ENCODE measurements around the gene FAR1.

Gene FAR1

DNA sequence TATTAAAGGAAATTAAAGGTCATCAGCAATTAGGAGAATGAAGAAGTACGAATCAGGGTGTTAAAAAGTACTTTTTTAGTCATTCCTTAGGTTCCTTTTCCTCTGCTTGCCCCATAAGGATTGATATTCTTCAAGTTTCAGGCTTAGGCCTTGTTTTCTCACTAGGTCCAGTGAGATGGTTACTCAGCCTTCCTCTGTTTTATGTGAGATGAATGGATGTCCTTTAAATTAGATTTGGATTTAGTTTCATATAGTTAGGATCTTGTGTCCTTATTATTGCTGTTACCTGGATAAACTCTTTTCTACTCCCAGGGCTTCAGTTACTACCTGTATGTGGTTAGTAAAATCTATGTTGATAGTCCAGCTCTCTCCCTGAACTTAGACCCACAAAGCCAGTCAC lies 29.2 kb downstream of the FAR1 start:
- Histone ChIP-seq H3K9me2 (replicated peaks; ENCODE audit: insufficient read depth, low read length) (no peaks in the 10 kb centered on the region), H3K36me3 (ENCODE audit: low read length) (peaks cover 53% of the 10 kb centered on the region; the same call in 1 of the 2 replicates), H3K4me2 (ENCODE audit: low read depth, low read length, poor library complexity, severe bottlenecking) (no peak overlapping the region), H3K79me2 (ENCODE audit: insufficient read depth, low read length) (peaks cover 40% of the 10 kb centered on the region), H3K4me3 (ENCODE audit: insufficient read depth, low read length, poor library complexity, severe bottlenecking) (no peak overlapping the region), H4K20me1 (ENCODE audit: low read depth, low read length) (peaks cover 29% of the 10 kb centered on the region), H3K27me3 (ENCODE audit: low read length) (no peaks in the 10 kb centered on the region), H3K9ac (ENCODE audit: low read length) (no peak overlapping the region), H3K9me3 (ENCODE audit: insufficient read depth, low read length) (no peaks in the 10 kb centered on the region), H3F3A (ENCODE audit: insufficient read depth) (peaks cover 7% of the 10 kb centered on the region; the same call in 1 of the 2 replicates), H2AFZ (ENCODE audit: low read depth, low read length, severe bottlenecking) (no peak overlapping the region), H3K27ac (ENCODE audit: low read depth, low read length) (no peak overlapping the region)
- no peak for TF ChIP-seq EZH2phosphoT487 (conservative IDR thresholded peaks at IDR 0.05; ENCODE audit: low read length)
- TF ChIP-seq, protein P1, sequence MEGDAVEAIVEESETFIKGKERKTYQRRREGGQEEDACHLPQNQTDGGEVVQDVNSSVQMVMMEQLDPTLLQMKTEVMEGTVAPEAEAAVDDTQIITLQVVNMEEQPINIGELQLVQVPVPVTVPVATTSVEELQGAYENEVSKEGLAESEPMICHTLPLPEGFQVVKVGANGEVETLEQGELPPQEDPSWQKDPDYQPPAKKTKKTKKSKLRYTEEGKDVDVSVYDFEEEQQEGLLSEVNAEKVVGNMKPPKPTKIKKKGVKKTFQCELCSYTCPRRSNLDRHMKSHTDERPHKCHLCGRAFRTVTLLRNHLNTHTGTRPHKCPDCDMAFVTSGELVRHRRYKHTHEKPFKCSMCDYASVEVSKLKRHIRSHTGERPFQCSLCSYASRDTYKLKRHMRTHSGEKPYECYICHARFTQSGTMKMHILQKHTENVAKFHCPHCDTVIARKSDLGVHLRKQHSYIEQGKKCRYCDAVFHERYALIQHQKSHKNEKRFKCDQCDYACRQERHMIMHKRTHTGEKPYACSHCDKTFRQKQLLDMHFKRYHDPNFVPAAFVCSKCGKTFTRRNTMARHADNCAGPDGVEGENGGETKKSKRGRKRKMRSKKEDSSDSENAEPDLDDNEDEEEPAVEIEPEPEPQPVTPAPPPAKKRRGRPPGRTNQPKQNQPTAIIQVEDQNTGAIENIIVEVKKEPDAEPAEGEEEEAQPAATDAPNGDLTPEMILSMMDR (IDR thresholded peaks at IDR 0.05; ENCODE audit: insufficient read depth, low read length, poor library complexity, severe bottlenecking): no peak

DNA sequence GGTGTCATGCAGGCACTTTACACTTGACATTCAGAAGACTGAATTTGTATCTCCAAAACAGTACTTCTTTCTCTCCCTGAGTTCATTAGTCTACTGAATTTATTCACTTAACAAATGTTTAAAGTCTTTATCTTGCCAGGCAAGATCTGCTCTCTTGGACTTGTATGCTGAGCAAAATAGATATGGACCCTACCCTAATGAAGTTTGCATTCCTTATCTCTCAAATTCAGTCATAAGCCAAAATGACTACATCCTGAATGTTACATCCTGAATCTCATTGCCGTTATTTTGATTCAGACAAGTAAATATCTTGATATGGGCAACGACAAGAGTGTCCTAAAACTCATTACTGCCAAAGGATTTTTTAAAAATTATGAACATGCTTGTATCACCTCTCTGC lies 29.7 kb downstream of the FAR1 start:
- Histone ChIP-seq H3F3A (ENCODE audit: insufficient read depth) (peaks cover 7% of the 10 kb centered on the region; the same call in 1 of the 2 replicates), H3K9me3 (ENCODE audit: insufficient read depth, low read length) (no peaks in the 10 kb centered on the region), H3K27ac (ENCODE audit: low read depth, low read length) (no peak overlapping the region), H3K79me2 (ENCODE audit: insufficient read depth, low read length) (peaks cover 36% of the 10 kb centered on the region), H3K4me3 (ENCODE audit: insufficient read depth, low read length, poor library complexity, severe bottlenecking) (no peak overlapping the region), H3K36me3 (ENCODE audit: low read length) (peaks cover 53% of the 10 kb centered on the region; the same call in 1 of the 2 replicates), H3K9ac (ENCODE audit: low read length) (no peak overlapping the region), H3K27me3 (ENCODE audit: low read length) (no peaks in the 10 kb centered on the region), H3K9me2 (replicated peaks; ENCODE audit: insufficient read depth, low read length) (no peaks in the 10 kb centered on the region), H4K20me1 (ENCODE audit: low read depth, low read length) (peaks cover 27% of the 10 kb centered on the region), H3K4me2 (ENCODE audit: low read depth, low read length, poor library complexity, severe bottlenecking) (no peak overlapping the region), H2AFZ (ENCODE audit: low read depth, low read length, severe bottlenecking) (no peak overlapping the region)
- TF ChIP-seq, protein P1 (IDR thresholded peaks at IDR 0.05; ENCODE audit: insufficient read depth, low read length, poor library complexity, severe bottlenecking): no peak
- TF ChIP-seq EZH2phosphoT487 (conservative IDR thresholded peaks at IDR 0.05; ENCODE audit: low read length): no peak

DNA sequence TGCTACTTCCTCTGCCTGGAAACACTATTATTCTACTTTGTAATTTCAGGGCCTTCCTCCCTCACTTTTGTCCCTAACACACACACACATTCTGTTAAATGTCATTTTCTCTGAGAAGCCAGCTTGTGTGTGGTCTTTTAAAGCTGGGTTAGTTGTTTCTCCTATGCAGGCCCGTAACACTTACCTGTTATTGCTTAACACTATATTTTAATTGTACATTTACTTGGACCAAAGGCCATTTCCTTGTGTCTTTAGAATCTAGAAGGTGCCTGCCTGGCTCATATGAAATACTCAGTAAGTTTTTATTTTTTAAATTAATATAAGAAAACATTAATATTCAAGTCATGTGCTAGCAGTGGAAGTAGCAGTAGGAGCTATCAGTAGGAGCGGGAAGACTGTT lies 30.6 kb downstream of the FAR1 start:
- peaks cover 26% of the 10 kb centered on the region for H3K79me2 ChIP-seq (ENCODE audit: insufficient read depth, low read length)
- no peak overlapping the region for H3K4me3 ChIP-seq (ENCODE audit: insufficient read depth, low read length, poor library complexity, severe bottlenecking)
- no peak overlapping the region for H3K4me2 ChIP-seq (ENCODE audit: low read depth, low read length, poor library complexity, severe bottlenecking)
- H2AFZ ChIP-seq (ENCODE audit: low read depth, low read length, severe bottlenecking): no peak overlapping the region
- peaks cover 18% of the 10 kb centered on the region for H4K20me1 ChIP-seq (ENCODE audit: low read depth, low read length)
- peaks cover 54% of the 10 kb centered on the region; the same call in 1 of the 2 replicates for H3K36me3 ChIP-seq (ENCODE audit: low read length)
- H3K27ac ChIP-seq (ENCODE audit: low read depth, low read length): no peak overlapping the region
- TF ChIP-seq, protein P1 (IDR thresholded peaks at IDR 0.05; ENCODE audit: insufficient read depth, low read length, poor library complexity, severe bottlenecking): no peak
- no peak for TF ChIP-seq EZH2phosphoT487 (conservative IDR thresholded peaks at IDR 0.05; ENCODE audit: low read length)
- H3K9ac ChIP-seq (ENCODE audit: low read length): no peak overlapping the region
- H3F3A ChIP-seq (ENCODE audit: insufficient read depth): peaks cover 7% of the 10 kb centered on the region; the same call in 1 of the 2 replicates
- H3K27me3 ChIP-seq (ENCODE audit: low read length): no peaks in the 10 kb centered on the region
- H3K9me2 ChIP-seq (replicated peaks; ENCODE audit: insufficient read depth, low read length): no peaks in the 10 kb centered on the region
- H3K9me3 ChIP-seq (ENCODE audit: insufficient read depth, low read length): no peaks in the 10 kb centered on the region
